Right lobe of liver (tissue), 4 donors: ENCODE measurements around the gene RERE.
A peak's percentile ranks its signal among the peaks of the same experiment; 100 is the strongest.

Experiments
- POLR2A ChIP-seq: fragments of 450-650 bp; IDR thresholded peaks from one replicate; pipeline ENCODE4 v1.6.1; 2017; ENCODE audit warnings: antibody characterized with exemption, mild to moderate bottlenecking
- TF ChIP-seq, protein P1 (sequence below), 4 donors: fragments of 200-600 bp in 3 of 4; fragments of 450-650 bp in 1 of 4; IDR thresholded peaks; one replicate each; pipeline versions ENCODE4 v1.5.1 to v1.8.0; 2016 to 2022; ENCODE audit warnings: antibody characterized with exemption in 4 of 4, mild to moderate bottlenecking in 2 of 4
- donor health status: DM: no; HTN: no; CAD: no.
- donor health status: DM: no; HTN: no; CAD: no.
- donor health status: DM: no; HTN: yes; CAD: no.

DNA sequence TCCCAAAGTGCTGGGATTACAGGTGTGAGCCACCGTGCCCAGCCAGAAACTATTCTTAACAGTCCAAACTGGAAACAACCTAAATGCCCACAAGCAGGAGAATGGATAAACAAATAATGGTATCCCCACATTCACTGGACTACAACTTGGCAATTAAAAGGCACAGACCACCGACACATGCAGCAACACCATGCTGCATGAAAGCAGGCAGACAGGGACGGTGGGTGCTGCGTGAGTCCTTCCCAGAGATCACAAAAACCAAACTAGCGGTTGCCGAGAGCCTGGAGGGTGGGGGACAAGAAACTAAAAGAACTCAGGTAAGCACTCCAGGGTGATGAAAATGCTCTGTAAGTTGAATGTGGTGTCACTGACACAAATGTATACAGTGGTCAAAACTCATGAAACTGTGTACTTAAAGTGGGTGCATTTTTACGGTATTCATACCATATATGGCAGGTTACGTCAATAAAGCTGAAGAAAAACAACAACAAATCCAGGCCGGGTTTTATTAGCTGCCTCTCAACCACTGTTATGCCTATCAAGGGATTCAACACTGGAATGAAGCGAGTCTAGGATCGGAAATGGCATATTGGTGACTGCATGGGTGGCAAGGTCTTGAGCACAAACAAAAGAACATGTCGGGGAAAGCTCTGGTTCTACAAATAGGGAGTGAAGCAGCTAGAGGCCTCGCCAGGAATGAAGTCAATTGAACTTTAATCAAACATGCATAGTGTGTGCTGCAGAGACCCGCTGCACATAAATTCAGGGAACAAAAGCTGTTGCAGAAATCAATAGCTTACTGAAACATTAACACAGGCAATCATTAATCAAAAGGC is 447.2 kb downstream of the RERE start:
- TF ChIP-seq, protein P1, sequence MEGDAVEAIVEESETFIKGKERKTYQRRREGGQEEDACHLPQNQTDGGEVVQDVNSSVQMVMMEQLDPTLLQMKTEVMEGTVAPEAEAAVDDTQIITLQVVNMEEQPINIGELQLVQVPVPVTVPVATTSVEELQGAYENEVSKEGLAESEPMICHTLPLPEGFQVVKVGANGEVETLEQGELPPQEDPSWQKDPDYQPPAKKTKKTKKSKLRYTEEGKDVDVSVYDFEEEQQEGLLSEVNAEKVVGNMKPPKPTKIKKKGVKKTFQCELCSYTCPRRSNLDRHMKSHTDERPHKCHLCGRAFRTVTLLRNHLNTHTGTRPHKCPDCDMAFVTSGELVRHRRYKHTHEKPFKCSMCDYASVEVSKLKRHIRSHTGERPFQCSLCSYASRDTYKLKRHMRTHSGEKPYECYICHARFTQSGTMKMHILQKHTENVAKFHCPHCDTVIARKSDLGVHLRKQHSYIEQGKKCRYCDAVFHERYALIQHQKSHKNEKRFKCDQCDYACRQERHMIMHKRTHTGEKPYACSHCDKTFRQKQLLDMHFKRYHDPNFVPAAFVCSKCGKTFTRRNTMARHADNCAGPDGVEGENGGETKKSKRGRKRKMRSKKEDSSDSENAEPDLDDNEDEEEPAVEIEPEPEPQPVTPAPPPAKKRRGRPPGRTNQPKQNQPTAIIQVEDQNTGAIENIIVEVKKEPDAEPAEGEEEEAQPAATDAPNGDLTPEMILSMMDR (IDR thresholded peaks at IDR 0.05), result no peak
- TF ChIP-seq POLR2A, result peak; percentile 34
